GM12878 (cell line): Measurements from ENCODE around the gene NHLRC3. TPM values are rescaled to one million over a fixed set of nuclear protein-coding genes. Genes with fewer than 3 reads are reported as not detected.

Experiments
- CBFB ChIP-seq: IDR thresholded peaks from 2 replicates; pipeline ENCODE4 v1.6.1; 2016; ENCODE audit warnings: antibody characterized with exemption, low read depth
- CREM ChIP-seq: IDR thresholded peaks from 2 replicates; pipeline ENCODE4 v1.6.1; 2014; ENCODE audit warnings: antibody characterized with exemption, low read depth
- FOXM1 ChIP-seq: IDR thresholded peaks from 2 replicates; pipeline ENCODE4 v1.6.1; 2012; ENCODE audit warnings: low read depth, mild to moderate bottlenecking, inconsistent platforms, low read length, moderate library complexity
- JUNB ChIP-seq: IDR thresholded peaks from 2 replicates; pipeline ENCODE4 v1.6.1; 2016; ENCODE audit warnings: antibody characterized with exemption, mild to moderate bottlenecking
- KDM1A ChIP-seq: fragments of 200-600 bp; sonication (generic); IDR thresholded peaks from 2 replicates; pipeline ENCODE4 v1.6.1; 2016; ENCODE audit warnings: borderline replicate concordance
- MXI1 ChIP-seq: fragments of 150-350 bp; IDR thresholded peaks from 2 replicates; pipeline ENCODE4 v1.6.1; 2011; ENCODE audit warnings: low read depth, mild to moderate bottlenecking, inconsistent platforms, low read length, improper control_type of control experiment
- NR2C1 ChIP-seq: fragments of 450-650 bp; IDR thresholded peaks from 2 replicates; pipeline ENCODE4 v1.6.1; 2017; ENCODE audit warnings: antibody characterized with exemption, mild to moderate bottlenecking, moderate library complexity
- POU2F2 ChIP-seq: IDR thresholded peaks from 3 replicates; pipeline ENCODE4 v1.6.1; 2011; ENCODE audit warnings: low read depth, mild to moderate bottlenecking, low read length, borderline replicate concordance
- RAD21 ChIP-seq: IDR thresholded peaks from 2 replicates; pipeline ENCODE4 v1.6.1; 2011; ENCODE audit warnings: mild to moderate bottlenecking, low read depth, low read length, moderate library complexity; ENCODE audit not compliant: insufficient read depth
- SIN3A ChIP-seq: IDR thresholded peaks from 2 replicates; pipeline ENCODE4 v1.6.1; 2012; ENCODE audit warnings: low read depth, low read length, improper control_type of control experiment
- polyA plus RNA-seq, 11 experiments: library from polyadenylated mRNA; depleted of rRNA in 4 of 11; unstranded in 6 of 11; stranded (reverse) in 5 of 11; fragments of >200 nt; fragmentation: Nextera tagmentation in 4 of 11; fragmentation: Illumina TruSeq in 1 of 11; extraction: Ambion mirVana in 4 of 11; extraction: Trizol in 1 of 11; gene quantifications; 1 replicate in 1 of 11; 2 replicates in 10 of 11; pipeline versions ENCODE4 v1.2.1 to v1.2.3, GENCODE V29; 2011 to 2016; ENCODE audit warnings: inconsistent platforms in 2 of 11, missing spikeins in 2 of 11, low read depth in 1 of 11
- total RNA-seq, 4 experiments: library from RNA; depleted of rRNA in 3 of 4; stranded (reverse); fragments of >200 nt in 3 of 4; fragmentation: Illumina TruSeq in 1 of 4; extraction: Trizol in 1 of 4; gene quantifications; 2 replicates each; pipeline versions ENCODE4 v1.2.1 to v1.2.3, GENCODE V29; 2013 to 2021
- TF ChIP-seq, protein P1 (sequence below): fragments of 450-650 bp; IDR thresholded peaks from 2 replicates; pipeline ENCODE4 v1.6.1; 2017; ENCODE audit warnings: mild to moderate bottlenecking, moderate library complexity
- TF ChIP-seq, protein P2 (sequence below): fragments of 450-650 bp; IDR thresholded peaks from 2 replicates; pipeline ENCODE4 v1.6.1; 2017; ENCODE audit warnings: borderline replicate concordance
- TF ChIP-seq, protein P3 (sequence below): IDR thresholded peaks from 2 replicates; pipeline ENCODE4 v1.6.1; 2012; ENCODE audit warnings: low read depth, low read length, improper control_type of control experiment
- TF ChIP-seq, protein P4 (sequence below): fragments of 450-650 bp; formaldehyde crosslinking; IDR thresholded peaks from 2 replicates; pipeline ENCODE4 v1.5.0; 2022; ENCODE audit warnings: mild to moderate bottlenecking, missing genetic modification characterization
- TF ChIP-seq, protein P5 (sequence below): fragments of 450-650 bp; IDR thresholded peaks from 2 replicates; pipeline ENCODE4 v1.6.1; 2016; ENCODE audit warnings: mild to moderate bottlenecking
- TF ChIP-seq, protein P6 (sequence below): fragments of 450-650 bp; IDR thresholded peaks from 2 replicates; pipeline ENCODE4 v1.6.1; 2018; ENCODE audit warnings: mild to moderate bottlenecking, low read depth, moderate library complexity; ENCODE audit not compliant: partially characterized antibody

NHLRC3 gene
- total and polyA plus RNA-seq, 10 of the 15 experiments (the other 5 are each of a cell fraction or from before 2014, with no cell fraction given), result 8.3 to 38.0 (median 18.9) TPM

DNA sequence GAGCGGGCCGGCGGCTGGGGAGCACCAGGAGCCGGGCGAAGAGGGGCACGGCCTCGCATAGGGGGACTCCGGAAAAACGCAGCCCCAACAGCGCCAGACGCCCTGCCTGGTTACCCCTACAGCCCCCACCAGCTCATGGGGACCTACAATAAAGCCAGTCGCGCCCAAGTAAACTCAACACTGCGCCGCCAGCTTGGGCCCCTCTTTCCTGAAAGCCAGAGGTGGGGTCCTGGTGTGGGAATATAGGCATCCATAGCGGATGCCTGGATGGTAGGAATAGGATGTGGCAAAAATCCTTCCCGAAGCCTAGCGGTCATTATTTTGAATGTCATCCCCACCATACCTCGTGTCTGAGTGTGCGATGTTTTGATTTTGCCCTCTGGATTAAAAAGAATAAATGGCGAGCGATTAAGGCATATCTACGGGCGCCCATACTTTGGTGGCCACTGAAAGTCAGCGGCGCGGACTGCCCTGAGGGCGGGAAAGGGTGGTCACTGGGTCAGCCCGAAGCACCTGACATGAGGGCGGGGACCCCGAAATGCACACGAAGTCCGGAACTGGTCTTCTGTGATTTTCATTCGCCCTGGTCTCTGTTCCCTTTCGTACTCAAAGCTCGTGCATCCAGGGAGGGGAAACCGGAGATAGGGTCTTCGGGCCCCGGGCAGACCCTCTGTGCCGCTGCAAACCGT, at the start of gene NHLRC3, which contains the start of gene PROSER1 (continued):
- TF ChIP-seq, protein P1, sequence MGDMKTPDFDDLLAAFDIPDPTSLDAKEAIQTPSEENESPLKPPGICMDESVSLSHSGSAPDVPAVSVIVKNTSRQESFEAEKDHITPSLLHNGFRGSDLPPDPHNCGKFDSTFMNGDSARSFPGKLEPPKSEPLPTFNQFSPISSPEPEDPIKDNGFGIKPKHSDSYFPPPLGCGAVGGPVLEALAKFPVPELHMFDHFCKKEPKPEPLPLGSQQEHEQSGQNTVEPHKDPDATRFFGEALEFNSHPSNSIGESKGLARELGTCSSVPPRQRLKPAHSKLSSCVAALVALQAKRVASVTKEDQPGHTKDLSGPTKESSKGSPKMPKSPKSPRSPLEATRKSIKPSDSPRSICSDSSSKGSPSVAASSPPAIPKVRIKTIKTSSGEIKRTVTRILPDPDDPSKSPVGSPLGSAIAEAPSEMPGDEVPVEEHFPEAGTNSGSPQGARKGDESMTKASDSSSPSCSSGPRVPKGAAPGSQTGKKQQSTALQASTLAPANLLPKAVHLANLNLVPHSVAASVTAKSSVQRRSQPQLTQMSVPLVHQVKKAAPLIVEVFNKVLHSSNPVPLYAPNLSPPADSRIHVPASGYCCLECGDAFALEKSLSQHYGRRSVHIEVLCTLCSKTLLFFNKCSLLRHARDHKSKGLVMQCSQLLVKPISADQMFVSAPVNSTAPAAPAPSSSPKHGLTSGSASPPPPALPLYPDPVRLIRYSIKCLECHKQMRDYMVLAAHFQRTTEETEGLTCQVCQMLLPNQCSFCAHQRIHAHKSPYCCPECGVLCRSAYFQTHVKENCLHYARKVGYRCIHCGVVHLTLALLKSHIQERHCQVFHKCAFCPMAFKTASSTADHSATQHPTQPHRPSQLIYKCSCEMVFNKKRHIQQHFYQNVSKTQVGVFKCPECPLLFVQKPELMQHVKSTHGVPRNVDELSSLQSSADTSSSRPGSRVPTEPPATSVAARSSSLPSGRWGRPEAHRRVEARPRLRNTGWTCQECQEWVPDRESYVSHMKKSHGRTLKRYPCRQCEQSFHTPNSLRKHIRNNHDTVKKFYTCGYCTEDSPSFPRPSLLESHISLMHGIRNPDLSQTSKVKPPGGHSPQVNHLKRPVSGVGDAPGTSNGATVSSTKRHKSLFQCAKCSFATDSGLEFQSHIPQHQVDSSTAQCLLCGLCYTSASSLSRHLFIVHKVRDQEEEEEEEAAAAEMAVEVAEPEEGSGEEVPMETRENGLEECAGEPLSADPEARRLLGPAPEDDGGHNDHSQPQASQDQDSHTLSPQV, result peak; percentile 89; the same call in 1 of the 2 replicates
- TF ChIP-seq, protein P2, sequence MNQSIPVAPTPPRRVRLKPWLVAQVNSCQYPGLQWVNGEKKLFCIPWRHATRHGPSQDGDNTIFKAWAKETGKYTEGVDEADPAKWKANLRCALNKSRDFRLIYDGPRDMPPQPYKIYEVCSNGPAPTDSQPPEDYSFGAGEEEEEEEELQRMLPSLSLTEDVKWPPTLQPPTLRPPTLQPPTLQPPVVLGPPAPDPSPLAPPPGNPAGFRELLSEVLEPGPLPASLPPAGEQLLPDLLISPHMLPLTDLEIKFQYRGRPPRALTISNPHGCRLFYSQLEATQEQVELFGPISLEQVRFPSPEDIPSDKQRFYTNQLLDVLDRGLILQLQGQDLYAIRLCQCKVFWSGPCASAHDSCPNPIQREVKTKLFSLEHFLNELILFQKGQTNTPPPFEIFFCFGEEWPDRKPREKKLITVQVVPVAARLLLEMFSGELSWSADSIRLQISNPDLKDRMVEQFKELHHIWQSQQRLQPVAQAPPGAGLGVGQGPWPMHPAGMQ, result peak; percentile 98
- TF ChIP-seq, protein P3, sequence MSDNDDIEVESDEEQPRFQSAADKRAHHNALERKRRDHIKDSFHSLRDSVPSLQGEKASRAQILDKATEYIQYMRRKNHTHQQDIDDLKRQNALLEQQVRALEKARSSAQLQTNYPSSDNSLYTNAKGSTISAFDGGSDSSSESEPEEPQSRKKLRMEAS, result peak; percentile 75
- peak; percentile 89 for TF ChIP-seq SIN3A
- TF ChIP-seq MXI1, result peak; percentile 86
- TF ChIP-seq FOXM1, result peak; percentile 54; the same call in 1 of the 2 replicates
- TF ChIP-seq, protein P4, sequence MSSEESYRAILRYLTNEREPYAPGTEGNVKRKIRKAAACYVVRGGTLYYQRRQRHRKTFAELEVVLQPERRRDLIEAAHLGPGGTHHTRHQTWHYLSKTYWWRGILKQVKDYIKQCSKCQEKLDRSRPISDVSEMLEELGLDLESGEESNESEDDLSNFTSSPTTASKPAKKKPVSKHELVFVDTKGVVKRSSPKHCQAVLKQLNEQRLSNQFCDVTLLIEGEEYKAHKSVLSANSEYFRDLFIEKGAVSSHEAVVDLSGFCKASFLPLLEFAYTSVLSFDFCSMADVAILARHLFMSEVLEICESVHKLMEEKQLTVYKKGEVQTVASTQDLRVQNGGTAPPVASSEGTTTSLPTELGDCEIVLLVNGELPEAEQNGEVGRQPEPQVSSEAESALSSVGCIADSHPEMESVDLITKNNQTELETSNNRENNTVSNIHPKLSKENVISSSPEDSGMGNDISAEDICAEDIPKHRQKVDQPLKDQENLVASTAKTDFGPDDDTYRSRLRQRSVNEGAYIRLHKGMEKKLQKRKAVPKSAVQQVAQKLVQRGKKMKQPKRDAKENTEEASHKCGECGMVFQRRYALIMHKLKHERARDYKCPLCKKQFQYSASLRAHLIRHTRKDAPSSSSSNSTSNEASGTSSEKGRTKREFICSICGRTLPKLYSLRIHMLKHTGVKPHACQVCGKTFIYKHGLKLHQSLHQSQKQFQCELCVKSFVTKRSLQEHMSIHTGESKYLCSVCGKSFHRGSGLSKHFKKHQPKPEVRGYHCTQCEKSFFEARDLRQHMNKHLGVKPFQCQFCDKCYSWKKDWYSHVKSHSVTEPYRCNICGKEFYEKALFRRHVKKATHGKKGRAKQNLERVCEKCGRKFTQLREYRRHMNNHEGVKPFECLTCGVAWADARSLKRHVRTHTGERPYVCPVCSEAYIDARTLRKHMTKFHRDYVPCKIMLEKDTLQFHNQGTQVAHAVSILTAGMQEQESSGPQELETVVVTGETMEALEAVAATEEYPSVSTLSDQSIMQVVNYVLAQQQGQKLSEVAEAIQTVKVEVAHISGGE, result no peak
- peak; percentile 72; the same call in 2 of the 3 replicates for TF ChIP-seq POU2F2
- TF ChIP-seq CREM, result peak; percentile 99
- TF ChIP-seq NR2C1, result 0 out of 2 replicates have a peak, but pooled peaks have one; percentile 58
- TF ChIP-seq JUNB, result 0 out of 2 replicates have a peak, but pooled peaks have one; percentile 4
- TF ChIP-seq, protein P5, sequence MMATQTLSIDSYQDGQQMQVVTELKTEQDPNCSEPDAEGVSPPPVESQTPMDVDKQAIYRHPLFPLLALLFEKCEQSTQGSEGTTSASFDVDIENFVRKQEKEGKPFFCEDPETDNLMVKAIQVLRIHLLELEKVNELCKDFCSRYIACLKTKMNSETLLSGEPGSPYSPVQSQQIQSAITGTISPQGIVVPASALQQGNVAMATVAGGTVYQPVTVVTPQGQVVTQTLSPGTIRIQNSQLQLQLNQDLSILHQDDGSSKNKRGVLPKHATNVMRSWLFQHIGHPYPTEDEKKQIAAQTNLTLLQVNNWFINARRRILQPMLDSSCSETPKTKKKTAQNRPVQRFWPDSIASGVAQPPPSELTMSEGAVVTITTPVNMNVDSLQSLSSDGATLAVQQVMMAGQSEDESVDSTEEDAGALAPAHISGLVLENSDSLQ, result no peak
- TF ChIP-seq, protein P6, sequence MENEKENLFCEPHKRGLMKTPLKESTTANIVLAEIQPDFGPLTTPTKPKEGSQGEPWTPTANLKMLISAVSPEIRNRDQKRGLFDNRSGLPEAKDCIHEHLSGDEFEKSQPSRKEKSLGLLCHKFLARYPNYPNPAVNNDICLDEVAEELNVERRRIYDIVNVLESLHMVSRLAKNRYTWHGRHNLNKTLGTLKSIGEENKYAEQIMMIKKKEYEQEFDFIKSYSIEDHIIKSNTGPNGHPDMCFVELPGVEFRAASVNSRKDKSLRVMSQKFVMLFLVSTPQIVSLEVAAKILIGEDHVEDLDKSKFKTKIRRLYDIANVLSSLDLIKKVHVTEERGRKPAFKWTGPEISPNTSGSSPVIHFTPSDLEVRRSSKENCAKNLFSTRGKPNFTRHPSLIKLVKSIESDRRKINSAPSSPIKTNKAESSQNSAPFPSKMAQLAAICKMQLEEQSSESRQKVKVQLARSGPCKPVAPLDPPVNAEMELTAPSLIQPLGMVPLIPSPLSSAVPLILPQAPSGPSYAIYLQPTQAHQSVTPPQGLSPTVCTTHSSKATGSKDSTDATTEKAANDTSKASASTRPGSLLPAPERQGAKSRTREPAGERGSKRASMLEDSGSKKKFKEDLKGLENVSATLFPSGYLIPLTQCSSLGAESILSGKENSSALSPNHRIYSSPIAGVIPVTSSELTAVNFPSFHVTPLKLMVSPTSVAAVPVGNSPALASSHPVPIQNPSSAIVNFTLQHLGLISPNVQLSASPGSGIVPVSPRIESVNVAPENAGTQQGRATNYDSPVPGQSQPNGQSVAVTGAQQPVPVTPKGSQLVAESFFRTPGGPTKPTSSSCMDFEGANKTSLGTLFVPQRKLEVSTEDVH, result peak; percentile 94
- no peak for TF ChIP-seq KDM1A
- peak; percentile 84 for TF ChIP-seq CBFB
- no peak for TF ChIP-seq RAD21
